ENCODE data around the gene NAGPA. TPM values are rescaled to one million over a fixed set of nuclear protein-coding genes. Genes with fewer than 3 reads are reported as not detected.

Gene NAGPA
- total and polyA plus RNA-seq, 8 donors: 7.7 to 21.0 (median 9.2) TPM

- Histone ChIP-seq H3K36me3 (no peaks in the 10 kb centered on the region), H3K4me3 (no peak overlapping the region), H3K9me3 (no peaks in the 10 kb centered on the region), H3K4me1 (no peaks in the 10 kb centered on the region), H3K27me3 (peaks cover 0 to 26% of the 10 kb centered on the region in 2 donors), H3K27ac (no peak overlapping the region)
- TF ChIP-seq, protein P1, sequence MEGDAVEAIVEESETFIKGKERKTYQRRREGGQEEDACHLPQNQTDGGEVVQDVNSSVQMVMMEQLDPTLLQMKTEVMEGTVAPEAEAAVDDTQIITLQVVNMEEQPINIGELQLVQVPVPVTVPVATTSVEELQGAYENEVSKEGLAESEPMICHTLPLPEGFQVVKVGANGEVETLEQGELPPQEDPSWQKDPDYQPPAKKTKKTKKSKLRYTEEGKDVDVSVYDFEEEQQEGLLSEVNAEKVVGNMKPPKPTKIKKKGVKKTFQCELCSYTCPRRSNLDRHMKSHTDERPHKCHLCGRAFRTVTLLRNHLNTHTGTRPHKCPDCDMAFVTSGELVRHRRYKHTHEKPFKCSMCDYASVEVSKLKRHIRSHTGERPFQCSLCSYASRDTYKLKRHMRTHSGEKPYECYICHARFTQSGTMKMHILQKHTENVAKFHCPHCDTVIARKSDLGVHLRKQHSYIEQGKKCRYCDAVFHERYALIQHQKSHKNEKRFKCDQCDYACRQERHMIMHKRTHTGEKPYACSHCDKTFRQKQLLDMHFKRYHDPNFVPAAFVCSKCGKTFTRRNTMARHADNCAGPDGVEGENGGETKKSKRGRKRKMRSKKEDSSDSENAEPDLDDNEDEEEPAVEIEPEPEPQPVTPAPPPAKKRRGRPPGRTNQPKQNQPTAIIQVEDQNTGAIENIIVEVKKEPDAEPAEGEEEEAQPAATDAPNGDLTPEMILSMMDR (IDR thresholded peaks at IDR 0.05): no peak
- ATAC-seq (no peak), DNase-seq (peak in 1 of 4 donors; percentile 69)
- intact Hi-C loops (cut with DNase I): no loop called here
Observed at GRCh38 chr16:5010576-5011329, 23.0 kb downstream of the NAGPA start.

DNA sequence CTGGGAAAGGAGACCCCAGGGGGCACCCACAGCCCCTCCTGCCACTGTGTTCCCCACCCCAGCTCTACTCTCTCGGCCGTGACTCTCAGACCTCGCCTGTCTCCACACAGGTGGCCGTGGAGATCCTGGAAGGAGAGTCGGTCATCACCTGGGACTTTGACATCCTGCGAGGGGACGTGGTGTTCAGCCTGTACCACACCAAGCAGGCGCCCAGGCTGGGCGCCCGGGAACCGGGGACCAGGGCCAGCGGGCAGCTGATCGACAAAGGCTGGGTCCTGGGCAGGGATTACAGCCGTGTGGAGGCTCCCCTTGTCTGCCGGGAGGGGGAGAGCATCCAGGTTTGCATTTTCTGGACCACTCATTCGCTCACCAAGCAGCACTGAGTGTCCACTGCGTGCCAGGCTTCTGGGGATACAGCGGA, 25.4 kb downstream of the NAGPA start:
- Histone ChIP-seq H3K9me3 (no peaks in the 10 kb centered on the region), H3K27ac (no peak overlapping the region), H3K27me3 (peaks cover 0 to 33% of the 10 kb centered on the region in 2 donors), H3K36me3 (no peaks in the 10 kb centered on the region), H3K4me1 (no peaks in the 10 kb centered on the region), H3K4me3 (no peak overlapping the region)
- intact Hi-C loops (cut with DNase I): no loop called here
- TF ChIP-seq, protein P1 (IDR thresholded peaks at IDR 0.05): no peak
- ATAC-seq (no peak), DNase-seq (peak in 1 of 4 donors; percentile 72)

DNA sequence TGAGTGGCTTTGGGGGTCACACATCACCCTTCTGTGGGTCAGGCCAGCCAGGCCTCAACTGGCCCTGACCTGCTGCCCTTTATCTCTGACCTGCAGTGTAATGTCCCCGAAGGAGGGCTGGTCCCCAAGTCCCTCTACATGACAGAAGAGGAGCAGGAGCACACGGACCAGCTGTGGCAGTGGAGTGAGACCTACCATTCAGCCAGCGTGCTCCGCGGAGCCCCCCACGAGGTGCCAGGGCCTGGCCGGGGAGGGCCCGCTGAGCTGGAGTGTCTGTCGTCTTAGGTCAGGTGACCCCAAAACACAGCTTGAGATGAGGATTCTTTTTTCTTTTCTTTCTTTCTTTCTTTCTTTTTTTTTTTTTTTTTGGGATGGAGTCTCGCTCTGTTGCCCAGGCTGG, 26.5 kb downstream of the NAGPA start:
- DNase-seq (peak in 1 of 4 donors; percentile 39), ATAC-seq (no peak)
- Histone ChIP-seq H3K27me3 (peaks cover 0 to 29% of the 10 kb centered on the region in 2 donors), H3K36me3 (no peaks in the 10 kb centered on the region), H3K4me1 (no peaks in the 10 kb centered on the region), H3K9me3 (no peaks in the 10 kb centered on the region), H3K4me3 (no peak overlapping the region), H3K27ac (no peak overlapping the region)
- intact Hi-C loops (cut with DNase I): no loop called here
- TF ChIP-seq, protein P1 (IDR thresholded peaks at IDR 0.05): no peak

- Histone ChIP-seq H3K27me3 (peaks cover 0 to 22% of the 10 kb centered on the region in 2 donors), H3K36me3 (no peaks in the 10 kb centered on the region), H3K4me1 (no peaks in the 10 kb centered on the region), H3K4me3 (no peak overlapping the region), H3K27ac (no peak overlapping the region), H3K9me3 (no peaks in the 10 kb centered on the region)
- peak in 1 of 4 donors; percentile 55 for DNase-seq
- TF ChIP-seq, protein P1 (IDR thresholded peaks at IDR 0.05): no peak
- intact Hi-C loops (cut with DNase I): no loop called here
- no peak for ATAC-seq
Observed at GRCh38 chr16:5006348-5007193, 27.2 kb downstream of the NAGPA start.

DNA sequence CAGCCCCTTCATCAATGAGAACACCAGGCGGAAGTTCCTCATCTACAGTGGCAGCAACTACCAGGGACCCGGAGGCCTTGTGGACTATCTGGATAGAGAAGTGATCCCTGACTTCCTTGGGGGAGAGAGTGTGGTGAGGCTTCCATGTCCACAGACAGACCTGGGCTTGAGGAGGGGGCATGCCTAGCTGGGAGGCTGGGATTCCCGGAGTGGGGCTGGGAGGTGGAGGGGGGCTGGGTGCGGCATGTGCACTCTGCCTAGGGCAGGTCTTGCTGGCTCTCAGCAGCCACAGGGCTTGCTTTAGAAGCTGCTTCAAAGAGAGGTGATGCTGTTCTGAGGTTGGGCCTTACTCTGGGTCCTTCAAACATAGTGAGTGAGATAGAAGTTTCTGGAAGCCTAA, 27.8 kb downstream of the NAGPA start:
- ATAC-seq (no peak), DNase-seq (peak in 1 of 4 donors; percentile 31)
- TF ChIP-seq, protein P1 (IDR thresholded peaks at IDR 0.05): no peak
- no peak overlapping the region for H3K4me3 ChIP-seq
- H3K4me1 ChIP-seq: no peaks in the 10 kb centered on the region
- intact Hi-C loops (cut with DNase I): no loop called here
- H3K9me3 ChIP-seq: no peaks in the 10 kb centered on the region
- no peak overlapping the region for H3K27ac ChIP-seq
- no peaks in the 10 kb centered on the region for H3K36me3 ChIP-seq
- H3K27me3 ChIP-seq: peaks cover 0 to 17% of the 10 kb centered on the region in 2 donors
